Measurements from ENCODE around the gene SQSTM1. TPM values are rescaled to one million over a fixed set of nuclear protein-coding genes. Genes with fewer than 3 reads are reported as not detected.

Gene SQSTM1
- total RNA-seq, 4 donors from 2014 or later: 416 to 877 (median 516) TPM

GRCh38 chr5:179879003-179879689 is 58.4 kb downstream of the SQSTM1 start:
- no peak for TF ChIP-seq CTCF (IDR thresholded peaks at IDR 0.05; ENCODE audit: low read depth)

GRCh38 chr5:179879690-179880010 is 58.9 kb downstream of the SQSTM1 start:
- no peak for TF ChIP-seq CTCF (IDR thresholded peaks at IDR 0.05; ENCODE audit: low read depth)

- no peak for TF ChIP-seq CTCF (IDR thresholded peaks at IDR 0.05; ENCODE audit: low read depth)
Measured at GRCh38 chr5:179880066-179880650, 59.5 kb downstream of the SQSTM1 start.

- no peak for TF ChIP-seq CTCF (IDR thresholded peaks at IDR 0.05; ENCODE audit: low read depth)
Measured at GRCh38 chr5:179880848-179881590, 60.3 kb downstream of the SQSTM1 start.

GRCh38 chr5:179882338-179882737 is 61.6 kb downstream of the SQSTM1 start:
- TF ChIP-seq CTCF (IDR thresholded peaks at IDR 0.05; ENCODE audit: low read depth): no peak

GRCh38 chr5:179883163-179883562 is 62.5 kb downstream of the SQSTM1 start:
- TF ChIP-seq CTCF (IDR thresholded peaks at IDR 0.05; ENCODE audit: low read depth): no peak

GRCh38 chr5:179885491-179886090 is 64.9 kb downstream of the SQSTM1 start:
- TF ChIP-seq CTCF (IDR thresholded peaks at IDR 0.05; ENCODE audit: low read depth): no peak
